Activated naive CD4-positive, alpha-beta T cell treated with Interleukin-2 at 50 U/mL for 16 hours (primary cell): ENCODE measurements around the gene CBX4.

Experiments used
- DNase-seq: peaks from one replicate; pipeline ENCODE4 v3.0.0-alpha.2; 2020

The CBX4 gene

DNA sequence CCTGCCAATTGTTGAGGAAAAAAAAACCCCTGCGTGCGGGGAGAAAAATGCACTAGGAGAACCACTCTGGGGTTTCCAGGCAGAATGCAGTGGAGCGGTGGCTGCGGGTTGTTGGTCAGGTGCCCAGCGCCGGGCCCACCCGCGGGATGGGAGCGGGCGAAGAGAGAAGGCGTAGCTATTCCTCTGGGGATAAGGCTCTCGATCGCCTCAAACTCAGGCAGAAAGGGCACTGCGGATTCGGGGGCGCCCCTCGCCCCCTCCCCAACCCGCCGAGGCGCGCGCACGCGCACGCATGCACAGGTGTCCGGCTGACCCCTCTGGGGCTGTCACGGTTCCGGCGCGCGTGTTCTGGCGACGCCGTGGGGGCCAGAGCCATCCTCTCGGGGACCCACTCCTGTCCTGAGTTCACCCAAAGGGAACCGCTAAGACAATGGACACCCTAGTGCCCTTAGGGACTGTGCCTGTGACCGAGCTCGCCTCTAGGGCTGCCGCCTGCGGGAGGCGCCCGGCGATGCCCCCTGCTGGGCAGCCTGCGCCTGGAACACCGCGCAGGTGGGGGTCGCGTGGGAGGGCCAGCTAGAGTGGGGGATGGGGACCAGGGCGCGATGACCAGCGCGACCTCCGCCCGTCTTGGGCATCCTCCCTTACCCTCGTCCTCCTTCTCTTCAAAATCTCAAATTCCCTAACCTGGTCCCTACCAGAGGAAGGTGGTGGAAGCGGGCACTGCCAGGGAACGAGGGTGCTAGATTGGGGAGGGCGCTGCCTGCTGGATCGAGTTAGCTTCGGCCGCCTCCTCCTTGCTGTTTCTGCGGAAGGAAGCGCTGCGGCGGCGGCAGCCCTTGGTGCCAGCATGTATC is 28.0 kb downstream of the CBX4 start:
- no peak for DNase-seq

DNA sequence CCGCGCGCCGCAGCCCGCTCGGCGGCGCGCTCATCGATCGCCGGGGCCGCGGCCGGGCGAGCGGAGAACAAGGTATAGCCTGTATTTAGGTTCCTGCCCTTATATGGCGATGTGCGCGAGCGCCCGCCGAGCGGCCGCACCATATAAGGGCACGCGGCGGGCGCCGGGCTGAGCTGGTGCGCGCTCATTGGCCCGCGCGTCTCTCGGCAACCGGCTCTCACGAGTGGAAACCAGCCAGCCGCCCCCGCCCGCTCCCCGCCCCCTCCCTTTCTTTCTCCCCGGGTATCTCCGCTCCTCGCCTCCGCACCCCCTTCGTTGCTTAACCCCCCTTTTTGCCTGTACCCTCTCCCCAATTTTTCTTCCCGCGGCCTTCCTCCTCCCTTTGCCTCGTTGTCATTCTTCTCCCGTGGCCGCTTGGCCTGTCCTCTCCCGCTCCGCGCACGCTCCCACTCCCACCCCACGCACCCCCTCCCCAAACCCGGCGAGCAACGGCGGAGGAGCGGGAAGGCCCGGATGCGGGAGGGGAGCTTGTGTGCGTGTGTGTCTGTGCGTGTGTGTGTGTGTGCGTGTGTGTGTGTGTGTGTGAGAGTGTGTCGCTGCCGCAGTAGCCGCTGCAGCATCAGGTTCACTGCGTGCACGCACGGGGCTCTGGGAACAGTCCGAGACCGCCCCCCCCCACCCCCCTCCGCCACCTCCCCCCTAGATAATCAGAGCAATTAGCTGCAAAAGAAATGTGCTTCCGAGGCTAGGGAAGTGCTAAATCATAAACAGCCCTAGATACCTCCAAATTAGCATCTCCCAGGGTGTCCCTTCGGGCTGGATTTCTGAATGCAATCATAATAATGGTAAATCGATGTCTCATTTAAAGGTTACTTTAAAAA is 28.9 kb downstream of the CBX4 start:
- peak; percentile 80 for DNase-seq

DNA sequence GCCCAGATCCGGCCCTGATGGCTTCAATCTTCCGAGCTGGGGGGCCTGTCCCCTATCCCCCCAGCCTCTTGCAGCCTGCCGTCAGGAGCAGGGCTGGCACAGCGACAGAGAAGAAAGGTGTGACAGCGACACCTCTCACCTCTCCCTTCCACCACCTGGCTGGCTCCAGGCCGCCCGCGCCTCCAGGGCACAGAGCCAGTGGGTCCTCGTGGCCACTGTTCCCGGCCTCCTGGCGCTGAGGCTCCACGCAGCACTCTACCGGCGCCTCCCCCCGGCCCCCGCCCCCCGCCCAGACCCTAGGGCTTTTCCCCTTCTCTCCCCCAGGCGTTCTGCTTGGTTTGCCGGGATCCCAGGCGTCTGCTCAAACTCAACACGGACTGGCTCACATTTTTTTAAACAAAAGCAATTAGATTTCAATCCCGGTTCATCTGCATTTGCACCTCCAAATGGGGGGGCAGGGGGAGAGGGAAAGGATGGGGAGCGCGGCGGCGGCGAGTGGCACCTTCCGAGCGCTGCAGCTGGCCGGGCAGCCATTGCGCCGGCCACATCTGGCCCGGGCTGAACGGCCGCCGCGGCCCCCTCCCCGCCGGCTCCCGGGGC is 29.6 kb downstream of the CBX4 start:
- DNase-seq, result no peak

DNA sequence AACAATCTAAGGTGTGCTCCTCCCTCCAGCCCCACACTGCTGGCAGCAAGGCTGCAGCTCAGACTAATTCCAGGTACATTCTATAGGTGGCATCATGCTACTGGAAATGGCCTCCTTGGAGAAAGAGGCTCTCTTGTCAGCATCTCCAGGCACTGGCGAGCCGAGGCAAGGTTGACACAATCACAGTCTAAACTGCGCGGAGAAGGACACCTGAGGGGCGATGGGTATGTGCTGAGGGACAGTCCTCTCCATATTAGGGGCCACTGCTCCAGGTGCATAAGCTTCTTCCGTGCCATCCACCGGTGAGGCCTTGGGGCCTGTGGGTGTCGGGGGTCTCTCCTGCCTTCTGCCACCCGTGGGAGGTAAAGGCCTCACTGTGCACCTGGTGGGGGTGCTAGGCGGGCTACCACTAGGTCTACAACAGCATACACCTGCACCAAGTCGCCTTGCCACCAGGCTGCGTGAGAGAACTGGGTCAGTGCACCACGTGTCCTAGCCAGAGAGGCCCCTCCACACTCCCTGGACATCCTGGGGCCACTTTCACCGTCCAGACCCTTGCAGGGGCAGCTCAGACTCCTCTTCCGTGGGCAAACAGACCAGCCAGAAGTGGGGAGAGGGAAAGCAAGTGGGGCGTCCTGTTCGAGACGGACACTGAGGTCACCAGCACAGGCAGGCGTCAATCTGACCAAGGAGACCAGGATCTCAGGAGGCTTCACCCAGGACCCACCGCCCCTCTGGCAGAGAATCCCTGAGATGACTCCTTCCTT is 30.3 kb downstream of the CBX4 start:
- no peak for DNase-seq

DNA sequence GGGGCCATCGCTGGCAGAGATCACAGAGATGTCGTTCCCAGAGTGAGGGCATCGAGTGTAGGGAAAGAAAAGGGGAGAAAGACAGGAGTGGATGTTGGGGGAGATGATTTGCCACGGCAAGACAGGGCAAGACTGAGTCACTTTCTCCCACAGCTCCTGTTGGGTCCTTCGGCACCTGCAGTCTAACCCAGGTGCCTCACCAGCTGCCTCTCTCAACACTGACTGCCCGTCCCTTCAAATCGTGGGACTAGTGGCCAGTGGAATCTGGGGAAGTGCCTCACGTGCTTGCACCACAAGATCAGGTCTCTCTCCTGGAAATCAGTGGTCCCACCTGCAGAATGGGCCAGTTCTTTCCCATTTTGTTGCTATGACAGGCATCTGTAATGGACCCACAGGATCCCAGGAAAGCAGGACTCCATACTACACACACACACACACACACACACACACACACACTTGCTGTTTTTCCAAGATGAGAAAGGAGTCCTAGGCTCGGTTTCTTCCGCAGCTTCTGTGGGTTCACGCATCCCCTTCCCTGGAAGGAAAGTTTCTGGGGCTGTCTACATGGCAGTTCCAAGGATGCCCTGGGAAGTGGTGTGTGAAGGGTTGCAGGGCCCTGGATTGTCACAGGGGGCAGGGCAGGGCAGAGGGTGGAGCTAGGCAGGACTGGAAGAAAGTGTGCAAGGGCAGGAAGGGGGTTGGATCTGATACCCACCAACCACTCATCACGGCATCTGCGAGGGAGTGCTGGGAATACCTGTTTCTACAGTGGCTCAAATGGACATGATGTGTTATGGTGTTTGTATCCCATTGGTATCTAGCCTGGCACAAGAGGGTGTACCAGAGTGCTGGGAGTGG is 32.1 kb downstream of the CBX4 start:
- DNase-seq, result no peak

DNA sequence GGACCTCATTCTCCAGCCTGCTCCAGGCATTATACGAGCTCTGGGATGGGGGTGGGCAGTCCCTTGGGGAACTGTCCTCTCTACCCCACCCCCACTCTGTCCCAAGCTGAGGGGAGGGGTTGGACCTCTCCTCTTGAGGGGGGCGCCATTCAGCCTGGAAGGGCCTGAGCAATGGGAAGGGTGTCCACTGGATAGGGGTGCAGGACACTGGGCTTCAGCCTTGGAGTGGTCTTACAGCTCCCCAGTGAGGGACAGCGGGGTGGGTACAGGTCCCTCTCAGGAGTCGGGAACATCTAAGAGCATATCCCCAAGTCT is 32.8 kb downstream of the CBX4 start:
- DNase-seq, result no peak

DNA sequence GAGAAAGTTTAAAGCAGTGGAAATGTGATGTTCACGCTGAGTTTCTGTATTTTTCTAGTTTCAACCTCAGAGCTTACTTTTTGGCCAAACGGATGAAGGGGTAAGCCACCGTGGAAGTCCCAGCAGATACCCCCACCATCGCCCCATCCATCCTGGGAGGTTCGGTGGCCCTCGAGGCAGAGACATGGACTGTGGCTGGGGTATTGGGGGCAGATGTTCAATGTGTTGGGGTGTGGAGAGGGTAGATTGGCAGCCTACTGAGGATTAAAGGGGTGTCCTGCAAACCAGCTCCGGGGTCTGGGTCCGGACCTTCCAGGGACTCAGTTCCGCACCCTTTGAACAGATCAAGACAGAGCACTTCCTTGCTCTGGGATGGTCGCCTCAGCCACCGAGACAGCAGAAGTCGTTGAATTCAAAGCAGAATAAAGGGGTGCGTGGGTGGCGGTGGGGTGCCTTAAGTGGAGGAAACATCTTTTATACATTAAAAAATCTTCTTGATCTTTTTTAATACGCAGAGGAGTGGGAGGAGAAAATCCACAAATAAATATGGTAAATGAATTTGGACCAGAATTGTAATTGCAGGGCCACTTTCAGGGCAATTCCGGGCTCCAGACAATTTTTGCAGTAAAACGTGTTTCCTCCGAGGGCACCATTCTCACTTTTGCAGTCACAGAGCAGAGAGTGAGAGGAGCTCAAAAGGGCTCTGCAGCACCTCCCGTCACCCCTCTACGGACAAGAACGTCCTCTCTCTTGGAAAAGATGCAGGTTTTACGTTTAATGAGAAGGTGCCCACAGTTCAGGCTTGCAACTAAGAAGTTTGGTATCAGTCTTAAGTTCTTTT is 34.2 kb downstream of the CBX4 start:
- DNase-seq, result no peak

DNA sequence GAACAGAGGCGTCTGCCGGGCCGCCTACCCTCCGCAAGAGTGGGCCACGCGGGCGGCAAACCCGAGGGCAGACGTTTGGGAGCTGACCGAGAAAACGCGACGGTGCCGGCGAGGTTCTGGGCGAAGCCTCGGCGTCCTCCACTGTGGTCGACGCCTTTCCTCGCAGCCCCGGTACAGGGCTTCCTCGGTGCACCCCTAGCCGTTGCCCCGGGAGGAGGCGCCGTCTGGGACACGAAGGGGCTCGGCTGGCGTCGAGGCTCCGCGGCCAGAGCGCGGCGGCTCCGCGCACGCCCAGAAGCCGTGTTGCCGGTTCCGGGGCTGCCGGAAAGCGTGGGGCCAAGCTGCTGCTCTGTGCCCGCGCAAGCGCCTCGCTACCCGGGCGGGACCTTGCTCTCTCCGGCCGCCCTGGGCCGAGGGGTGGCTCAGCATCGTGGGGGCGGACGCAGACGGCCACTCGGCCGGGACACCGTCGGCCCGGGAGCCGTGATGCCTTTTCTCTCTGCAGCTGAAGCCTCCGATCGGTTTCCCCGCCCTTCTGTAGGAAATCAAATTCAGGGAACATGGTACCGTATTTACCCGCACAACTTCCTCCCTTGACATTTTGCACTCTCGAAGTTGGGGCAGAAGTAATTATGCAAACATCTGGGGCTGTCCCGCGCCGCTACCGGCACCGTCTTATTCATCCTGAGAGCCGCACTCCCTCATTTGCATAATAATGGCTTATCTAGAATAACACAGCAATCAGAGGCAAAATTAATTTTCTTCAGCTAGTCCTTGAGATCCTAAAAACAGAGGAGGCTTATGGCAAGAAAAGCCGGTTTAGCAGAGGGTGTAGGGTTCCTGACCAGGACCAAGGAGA is 35.0 kb downstream of the CBX4 start:
- DNase-seq, result peak; percentile 80

DNA sequence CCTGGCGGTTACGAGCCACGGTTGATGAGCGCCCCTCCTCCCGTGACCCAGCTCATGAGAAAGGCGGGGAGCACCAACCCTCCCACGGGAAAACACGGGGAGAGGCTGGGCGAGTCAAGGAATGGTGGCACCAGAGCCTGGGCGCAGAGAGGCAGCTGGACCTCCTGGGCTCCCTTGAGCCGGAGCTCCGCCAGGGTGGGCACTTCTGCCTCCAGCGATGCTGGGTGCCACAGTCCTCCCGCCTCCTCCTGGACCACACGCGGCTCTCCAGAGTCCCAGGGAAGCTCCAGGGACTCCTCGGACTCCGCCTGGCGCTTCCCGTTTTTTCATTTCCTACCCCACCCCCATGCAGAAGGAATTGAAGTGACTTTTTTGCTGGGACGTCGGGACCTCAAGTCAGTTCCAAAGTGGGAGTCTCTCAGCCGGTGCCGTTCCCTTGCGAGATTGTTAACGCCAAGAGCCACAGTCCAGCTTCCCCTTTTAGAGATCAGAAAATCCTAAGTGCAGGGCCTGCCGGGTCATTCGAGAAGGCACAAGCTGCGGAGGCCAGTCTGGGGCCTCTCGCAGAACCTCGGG is 35.7 kb downstream of the CBX4 start:
- DNase-seq, result no peak

DNA sequence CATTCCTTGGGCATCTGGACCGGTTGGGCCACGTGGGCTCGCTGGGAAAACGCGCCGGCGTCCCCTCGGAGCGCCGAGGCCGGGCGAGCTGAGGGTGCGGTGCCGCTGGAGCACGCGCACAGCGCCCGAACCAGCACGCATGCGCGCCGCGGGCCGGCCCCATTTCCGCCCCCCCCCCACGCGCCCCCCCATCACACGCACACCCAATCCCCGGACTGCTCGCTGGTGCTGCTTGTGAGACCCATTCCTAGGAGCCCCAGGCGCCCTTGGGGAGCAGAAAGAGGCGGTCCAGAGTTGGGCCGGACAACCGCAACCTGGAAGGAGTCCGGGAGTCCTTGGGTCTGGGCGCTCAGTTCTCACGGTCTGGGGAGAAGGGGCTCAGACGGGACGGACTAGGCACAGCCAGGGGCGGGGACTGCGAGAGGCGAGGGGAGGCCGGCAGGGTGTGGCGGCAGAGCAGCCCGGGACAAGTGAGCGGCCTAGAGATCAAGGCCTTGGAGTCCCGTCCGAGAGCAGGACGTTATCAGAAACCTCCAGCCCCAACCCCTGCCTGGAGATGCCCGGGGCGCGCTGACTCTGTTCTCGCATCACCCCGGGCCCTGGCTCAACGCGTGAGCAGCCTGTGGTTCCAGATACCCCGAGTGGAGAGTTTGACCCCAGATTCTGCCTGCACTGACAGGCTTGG is 36.4 kb downstream of the CBX4 start:
- no peak for DNase-seq

DNA sequence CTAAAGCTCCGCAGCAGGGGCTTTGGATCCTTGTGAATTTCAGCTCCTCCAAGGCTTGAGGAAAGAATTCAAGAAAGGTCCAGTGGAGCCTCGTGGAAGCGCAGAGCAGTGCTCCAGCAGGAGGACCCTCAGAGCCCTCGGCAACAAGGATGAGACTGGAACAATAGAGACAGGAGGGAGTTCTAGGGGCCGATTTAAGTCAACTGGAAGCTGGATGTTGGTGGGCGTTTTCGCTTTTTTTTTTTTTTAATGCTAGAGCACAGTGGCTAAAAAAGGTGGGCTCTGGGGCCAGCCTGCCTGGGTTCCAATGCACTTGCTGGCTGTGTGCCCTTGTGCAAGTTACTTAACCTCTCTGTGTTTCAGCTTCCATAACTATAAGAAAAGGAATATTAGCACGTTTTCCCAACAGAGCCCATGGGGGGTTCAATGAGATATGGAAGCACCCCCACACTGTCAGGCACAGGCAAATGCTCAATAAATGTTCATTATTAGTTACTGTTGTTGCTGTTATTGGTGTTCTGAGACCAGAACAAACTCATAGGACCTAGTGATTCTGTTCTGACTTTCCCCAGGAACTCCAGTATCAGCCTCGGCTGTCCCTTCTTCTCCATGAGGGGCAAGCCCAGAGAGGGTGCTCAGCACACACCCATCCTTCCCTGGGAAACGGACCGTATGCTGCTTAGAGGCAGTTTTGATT is 37.1 kb downstream of the CBX4 start:
- no peak for DNase-seq

DNA sequence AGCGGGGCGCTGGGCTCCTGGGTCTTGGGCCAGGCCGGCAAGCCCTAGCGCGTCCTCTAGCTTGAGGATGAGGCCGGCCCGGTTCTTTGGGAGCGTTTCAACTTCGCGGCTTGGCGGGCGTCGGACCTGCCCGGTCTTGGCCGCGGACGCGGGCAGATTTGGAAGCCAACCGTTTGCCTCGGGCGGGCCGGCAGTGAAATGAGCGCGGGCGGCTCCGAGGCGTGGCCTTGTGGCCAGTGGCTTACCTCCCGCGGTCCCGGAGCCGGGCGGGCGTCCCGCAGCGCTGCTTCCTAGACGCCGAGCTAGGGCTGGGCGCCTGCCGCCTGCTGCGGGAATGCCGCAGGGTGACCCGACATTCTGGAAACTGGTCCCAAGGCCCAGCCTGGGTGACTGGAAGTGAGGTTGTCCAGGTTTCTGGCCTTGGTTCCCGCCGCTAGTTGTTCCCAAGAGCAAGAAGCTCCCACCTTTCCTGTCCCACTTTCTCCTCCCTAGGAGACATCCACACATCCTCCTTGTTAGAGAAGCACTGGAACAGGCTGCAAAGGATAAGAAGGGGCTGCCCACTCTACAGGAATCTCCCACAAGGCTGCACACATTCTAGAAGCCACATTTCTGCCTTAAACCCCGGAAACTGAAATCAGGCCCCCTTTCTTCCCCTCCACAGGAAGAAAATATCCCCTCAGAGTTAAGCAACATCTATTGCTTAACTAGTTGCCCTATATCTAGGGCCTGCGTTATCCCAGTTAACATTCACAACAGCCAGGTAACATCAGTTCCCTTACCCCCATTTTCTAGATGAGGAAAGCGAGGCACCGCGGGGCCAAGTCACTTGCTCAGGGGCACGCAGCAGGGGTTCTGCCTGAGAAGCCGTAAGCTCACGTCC is 37.8 kb downstream of the CBX4 start:
- DNase-seq, result no peak

DNA sequence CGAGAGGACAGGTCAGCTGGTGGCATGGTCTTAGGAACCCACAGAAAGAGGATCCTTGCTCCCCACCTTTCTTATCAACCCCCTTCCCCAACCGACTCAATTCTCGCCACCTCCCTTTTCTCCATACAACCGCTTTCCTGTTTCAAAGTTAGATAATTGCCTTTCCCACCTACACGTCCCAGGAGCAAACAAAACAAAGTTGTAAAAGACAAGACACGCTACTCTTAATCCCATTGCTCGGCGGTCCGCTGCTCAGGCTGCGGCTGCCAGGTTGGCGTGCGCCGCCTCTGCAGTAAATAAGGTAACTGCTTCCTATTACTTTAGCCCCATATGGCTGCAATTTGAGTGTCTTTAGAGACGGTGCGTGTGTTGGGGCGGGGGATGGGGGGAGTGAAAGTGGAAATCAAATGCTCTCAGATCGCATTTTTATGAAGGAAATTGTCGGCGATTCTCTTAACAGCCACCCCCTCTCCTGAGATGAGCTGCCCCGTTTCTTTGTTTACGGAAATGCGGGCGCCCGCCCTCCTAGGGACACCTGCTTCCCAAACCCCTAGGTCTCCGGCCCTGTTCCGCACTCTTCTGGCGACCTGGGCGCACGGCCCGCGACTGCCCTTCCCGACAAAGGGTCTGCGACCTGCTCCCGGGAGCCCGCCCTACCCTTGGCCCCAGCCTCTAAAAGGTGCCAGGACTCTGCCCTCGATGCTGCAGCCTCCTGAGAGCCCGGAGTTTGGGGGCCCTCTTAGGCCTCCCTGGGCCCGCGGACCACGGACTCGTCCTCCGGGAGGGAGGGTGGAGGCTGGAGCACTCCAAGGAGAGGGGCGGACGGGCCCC is 38.7 kb downstream of the CBX4 start:
- DNase-seq, result peak; percentile 64

DNA sequence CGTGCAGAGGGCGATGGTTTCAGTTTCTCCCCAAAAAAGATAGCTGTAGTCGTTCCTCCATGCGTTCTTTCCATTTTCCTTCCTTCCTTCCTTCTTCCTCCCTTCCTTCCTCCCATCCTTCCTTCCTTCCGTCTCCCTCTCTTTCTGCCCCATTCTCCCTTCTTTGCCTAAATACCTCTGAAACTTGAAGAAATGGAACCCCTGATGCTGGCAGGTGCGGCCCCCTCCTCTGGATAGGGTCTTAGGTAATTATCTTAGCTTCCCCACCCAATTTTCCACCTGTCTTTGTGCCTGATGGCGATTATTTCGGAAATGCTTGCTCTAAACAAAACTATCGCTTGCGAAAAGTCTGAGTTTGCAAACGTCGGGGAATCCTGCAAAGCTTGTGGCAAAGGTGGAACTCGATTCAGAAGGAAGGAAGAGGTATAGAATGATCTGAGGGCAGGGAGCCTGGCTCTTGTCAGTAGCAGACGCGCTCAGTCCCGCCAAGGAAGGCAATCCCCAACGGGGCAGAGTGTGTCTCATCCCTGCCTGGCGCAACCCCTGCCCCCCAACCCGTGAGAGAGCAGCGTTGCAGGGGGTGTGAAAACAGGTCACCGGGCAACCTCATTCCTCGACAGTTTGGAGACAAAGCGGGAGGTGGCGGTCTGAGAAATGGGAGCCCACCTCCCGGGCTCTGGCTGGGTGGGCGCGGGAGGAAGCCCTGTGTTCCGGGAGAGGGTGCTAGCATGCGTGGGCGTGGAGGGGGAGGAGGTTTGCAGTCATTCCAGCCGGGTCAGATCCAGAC is 39.5 kb downstream of the CBX4 start:
- DNase-seq, result no peak

DNA sequence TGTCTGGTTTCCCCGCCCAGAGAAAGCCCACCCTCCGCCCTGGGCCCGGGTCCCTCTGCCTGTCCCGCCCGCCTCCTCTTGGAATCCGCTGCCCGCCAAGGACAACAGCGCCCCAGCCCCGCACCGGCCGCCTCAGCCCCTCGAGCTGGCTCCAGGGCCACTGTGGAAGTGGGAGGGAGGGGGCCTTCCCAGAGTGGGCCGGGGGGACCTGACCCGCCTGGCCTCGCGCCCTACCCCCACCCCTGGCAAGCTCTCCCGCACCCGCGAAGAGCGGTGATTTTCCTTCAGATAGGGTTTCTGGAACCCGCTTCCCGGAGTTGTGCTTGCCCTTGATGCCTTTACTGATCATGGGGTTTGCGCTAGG is 40.1 kb downstream of the CBX4 start:
- no peak for DNase-seq
